K562 (cell line): ENCODE data around the gene WBP1. TPM values are rescaled to one million over a fixed set of nuclear protein-coding genes. Genes with fewer than 3 reads are reported as not detected.

Experiments
- ARID1B ChIP-seq: fragments of 450-650 bp; IDR thresholded peaks from 2 replicates; pipeline ENCODE4 v1.6.1; 2016; ENCODE audit warnings: antibody characterized with exemption, mild to moderate bottlenecking, inconsistent platforms
- ATF4 ChIP-seq: fragments of 450-650 bp; formaldehyde crosslinking; IDR thresholded peaks from 2 replicates; pipeline ENCODE4 v1.4.0; 2022; ENCODE audit warnings: mild to moderate bottlenecking, moderate library complexity
- BRD4 ChIP-seq: fragments of 200-600 bp; sonication (generic); IDR thresholded peaks from 2 replicates; pipeline ENCODE4 v1.6.1; 2017; ENCODE audit warnings: inconsistent platforms
- CBX3 ChIP-seq, 2 experiments: IDR thresholded peaks; 1 replicate in 1 of 2; 2 replicates in 1 of 2; pipeline ENCODE4 v1.6.1; 2012; ENCODE audit warnings: inconsistent platforms in 2 of 2, low read length in 2 of 2, borderline replicate concordance in 1 of 2, control low read depth in 1 of 2
- DIDO1 ChIP-seq: fragments of 450-650 bp; IDR thresholded peaks from 2 replicates; pipeline ENCODE4 v1.6.1; 2016; ENCODE audit warnings: low read depth, missing biosample characterization, missing genetic modification characterization
- E2F5 ChIP-seq: sonication (generic); formaldehyde crosslinking; IDR thresholded peaks from 2 replicates; pipeline ENCODE4 v1.8.0; 2022; ENCODE audit warnings: mild to moderate bottlenecking, missing genetic modification reagents
- KLF10 ChIP-seq: fragments of 250-450 bp; sonication (Bioruptor Pico); IDR thresholded peaks from 2 replicates; pipeline ENCODE4 v1.6.1; 2021; ENCODE audit warnings: matching md5 sums
- MCM5 ChIP-seq: fragments of 450-650 bp; IDR thresholded peaks from 2 replicates; pipeline ENCODE4 v1.6.1; 2016; ENCODE audit warnings: low read depth
- MTF1 ChIP-seq: fragments of 250-450 bp; sonication (Bioruptor Pico); IDR thresholded peaks from 2 replicates; pipeline ENCODE4 v1.9.0; 2021; ENCODE audit warnings: moderate library complexity, mild to moderate bottlenecking, inconsistent platforms, borderline replicate concordance
- NR4A1 ChIP-seq, 2 experiments: fragments of 250-450 bp in 1 of 2; fragments of 450-650 bp in 1 of 2; sonication (Bioruptor Pico) in 1 of 2; IDR thresholded peaks; 2 replicates each; pipeline versions ENCODE4 v1.4.0 to v1.6.1; 2016 to 2020; ENCODE audit warnings: mild to moderate bottlenecking in 2 of 2, missing compliant biosample characterization in 1 of 2, missing genetic modification characterization in 1 of 2, moderate library complexity in 1 of 2
- SIX5 ChIP-seq, 2 experiments: IDR thresholded peaks; 2 replicates each; pipeline ENCODE4 v1.6.1; 2011; ENCODE audit warnings: low read length in 2 of 2, borderline replicate concordance in 1 of 2, low read depth in 1 of 2, mild to moderate bottlenecking in 1 of 2, moderate library complexity in 1 of 2; ENCODE audit not compliant: insufficient read depth in 1 of 2
- SP2 ChIP-seq: IDR thresholded peaks from 2 replicates; pipeline ENCODE4 v1.6.1; 2011; ENCODE audit warnings: mild to moderate bottlenecking, low read depth, low read length, moderate library complexity; ENCODE audit not compliant: poor library complexity, severe bottlenecking; ENCODE audit errors: extremely low read depth
- TAF1 ChIP-seq: IDR thresholded peaks from 2 replicates; pipeline ENCODE4 v1.6.1; 2011; ENCODE audit warnings: mild to moderate bottlenecking, low read length, moderate library complexity; ENCODE audit not compliant: insufficient read depth, control insufficient read depth, severe bottlenecking; ENCODE audit errors: extremely low read depth
- TRIM24 ChIP-seq, 2 experiments: fragments of 450-650 bp; IDR thresholded peaks; 2 replicates each; pipeline ENCODE4 v1.6.1; 2016
- TRIM28 ChIP-seq: fragments of 450-650 bp; IDR thresholded peaks from 2 replicates; pipeline ENCODE4 v1.6.1; 2017
- VEZF1 ChIP-seq: fragments of 200-800 bp; sonication (Bioruptor generic); IDR thresholded peaks from 2 replicates; pipeline ENCODE4 v1.6.1; 2017; ENCODE audit warnings: missing genetic modification characterization, missing compliant biosample characterization
- XRCC3 ChIP-seq: fragments of 450-650 bp; IDR thresholded peaks from 2 replicates; pipeline ENCODE4 v1.6.1; 2017; ENCODE audit warnings: mild to moderate bottlenecking, moderate library complexity
- XRCC5 ChIP-seq: fragments of 200-400 bp; formaldehyde crosslinking; IDR thresholded peaks from 2 replicates; pipeline ENCODE4 v1.6.1; 2017; ENCODE audit warnings: low read depth, mild to moderate bottlenecking, low read length
- YBX1 ChIP-seq: fragments of 450-650 bp; IDR thresholded peaks from 2 replicates; pipeline ENCODE4 v1.7.1; 2016; ENCODE audit warnings: mild to moderate bottlenecking
- ZBTB12 ChIP-seq: fragments of 250-450 bp; sonication (Bioruptor Pico); IDR thresholded peaks from 2 replicates; pipeline ENCODE4 v1.4.0; 2020
- ZNF24 ChIP-seq: fragments of 450-650 bp; IDR thresholded peaks from 2 replicates; pipeline ENCODE4 v1.6.1; 2016
- ZNF3 ChIP-seq: fragments of 250-450 bp; sonication (Bioruptor Pico); IDR thresholded peaks from 2 replicates; pipeline ENCODE4 v1.5.0; 2021; ENCODE audit warnings: mild to moderate bottlenecking, moderate library complexity
- ZNF354B ChIP-seq: fragments of 250-450 bp; sonication (Bioruptor Pico); IDR thresholded peaks from 2 replicates; pipeline ENCODE4 v1.4.0; 2020
- polyA plus RNA-seq, 8 experiments: library from polyadenylated mRNA; depleted of rRNA in 4 of 8; stranded (reverse) in 5 of 8; unstranded in 3 of 8; fragments of >200 nt; fragmentation: Nextera tagmentation in 2 of 8; fragmentation: Illumina TruSeq in 1 of 8; extraction: Ambion mirVana in 2 of 8; extraction: Trizol in 1 of 8; gene quantifications; 2 replicates each; pipeline versions ENCODE4 v1.2.1 to v1.2.3, GENCODE V29; 2011 to 2014; ENCODE audit warnings: inconsistent platforms in 1 of 8, missing spikeins in 1 of 8
- total RNA-seq, 7 experiments: library from RNA; depleted of rRNA in 6 of 7; stranded (reverse); fragments of >200 nt in 6 of 7; fragmentation: Illumina TruSeq in 2 of 7; extraction: Trizol in 2 of 7; gene quantifications; 2 replicates each; pipeline versions ENCODE4 v1.2.1 to v1.2.3, GENCODE V29; 2011 to 2021; ENCODE audit warnings: low replicate concordance in 1 of 7

The WBP1 gene
- total and polyA plus RNA-seq, 9 of the 15 experiments (the other 6 are each of a cell fraction or from before 2014, with no cell fraction given): 1.9 to 27.7 (median 14.2) TPM

GRCh38 chr2:74472086-74472944 lies 14.1 kb downstream of the WBP1 start, which contains the start of gene MRPL53 (continued):
- TF ChIP-seq MTF1 (no peak), KLF10 (CRISPR knock-in tag) (no peak), BRD4 (peak; percentile 79), TRIM28 (no peak), SP2 (no peak), YBX1 (no peak), ARID1B (peak; percentile 22; the same call in 1 of the 2 replicates), ZNF24 (no peak; the same call in 1 of the 2 replicates), ZNF354B (CRISPR knock-in tag) (no peak), ATF4 (CRISPR knock-in tag) (peak; percentile 51), DIDO1 (peak; percentile 95), CBX3 (IDR thresholded peaks at IDR 0.05; ENCODE audit: borderline replicate concordance in 1 of 2, low read length in 2 of 2) (peak in 1 of 2 experiments; percentile 84; a peak in 1 of 3 replicates), VEZF1 (no peak), SIX5 (IDR thresholded peaks at IDR 0.05; ENCODE audit: borderline replicate concordance in 1 of 2, insufficient read depth in 1 of 2, low read depth in 1 of 2, low read length in 2 of 2) (peak in 1 of 2 experiments; percentile 39; a peak in 1 of 4 replicates), MCM5 (no peak), ZNF3 (CRISPR knock-in tag) (no peak), TAF1 (peak; percentile 90), XRCC5 (no peak; the same call in 1 of the 2 replicates), NR4A1 (CRISPR knock-in tag; IDR thresholded peaks at IDR 0.05) (0 out of 2 replicates have a peak, but pooled peaks have one; percentile 34), NR4A1 (tag; IDR thresholded peaks at IDR 0.05) (peak; percentile 83), XRCC3 (no peak), ZBTB12 (CRISPR knock-in tag) (peak; percentile 71), E2F5 (CRISPR knock-in tag) (no peak), TRIM24 (IDR thresholded peaks at IDR 0.05) (peak in 1 of 2 experiments; percentile 60; a peak in 1 of 4 replicates)
